HEK293 (cell line): ENCODE data around the gene BCORL1.

ENCODE experiments used
- CTCF ChIA-PET: fragments of 350-600 bp; formaldehyde crosslinking; extraction: SDS; loops from one replicate; lab custom pipeline; 2021; ENCODE audit warnings: antibody characterized with exemption; lab: Yijun Ruan, JAX
- POLR2A ChIA-PET: fragments of 300-600 bp; formaldehyde crosslinking; extraction: SDS; loops from one replicate; lab custom pipeline; 2020; ENCODE audit warnings: antibody characterized with exemption, inconsistent platforms; lab: Yijun Ruan, JAX
- H3K27ac ChIP-seq: fragments of 200-500 bp; sonication (Bioruptor generic); 2 replicates; pipeline ENCODE4 v1.5.1; 2014; ENCODE audit warnings: low read depth, low read length, control low read depth, inconsistent platforms; ENCODE audit errors: extremely low read depth
- H3K36me3 ChIP-seq, 2 experiments: fragments of 200-500 bp in 1 of 2; sonication (Bioruptor generic) in 1 of 2; 1 replicate in 1 of 2; 2 replicates in 1 of 2; pipeline ENCODE4 v1.5.1; 2014 to 2017; ENCODE audit warnings: inconsistent platforms in 2 of 2, low read length in 2 of 2; ENCODE audit not compliant: control insufficient read depth in 2 of 2, insufficient read depth in 1 of 2
- H3K4me1 ChIP-seq: fragments of 200-500 bp; sonication (Bioruptor generic); 2 replicates; pipeline ENCODE4 v1.5.1; 2014; ENCODE audit warnings: mild to moderate bottlenecking, low read length, inconsistent platforms; ENCODE audit not compliant: control insufficient read depth, insufficient read depth
- H3K4me3 ChIP-seq: 2 replicates; pipeline ENCODE4 v1.5.1; 2011; ENCODE audit warnings: low read depth, mild to moderate bottlenecking, control low read depth, low read length, moderate library complexity
- H3K9me3 ChIP-seq: fragments of 200-500 bp; sonication (Bioruptor generic); 2 replicates; pipeline ENCODE4 v1.5.1; 2014; ENCODE audit warnings: low read depth, low read length, inconsistent platforms; ENCODE audit not compliant: control insufficient read depth, insufficient read depth
- BCL11B ChIP-seq: fragments of 450-650 bp; formaldehyde crosslinking; IDR thresholded peaks from 2 replicates; pipeline ENCODE4 v1.5.1; 2016; ENCODE audit warnings: low read depth, missing biosample characterization, missing genetic modification characterization
- GFI1B ChIP-seq: fragments of 450-650 bp; formaldehyde crosslinking; IDR thresholded peaks from 2 replicates; pipeline ENCODE4 v1.5.1; 2016; ENCODE audit warnings: missing biosample characterization, missing genetic modification characterization
- GLIS2 ChIP-seq: fragments of 450-650 bp; formaldehyde crosslinking; IDR thresholded peaks from 2 replicates; pipeline ENCODE4 v1.5.1; 2016; ENCODE audit warnings: missing biosample characterization, missing genetic modification characterization
- INSM2 ChIP-seq: fragments of 450-650 bp; formaldehyde crosslinking; IDR thresholded peaks from 2 replicates; pipeline ENCODE4 v1.5.1; 2016; ENCODE audit warnings: missing biosample characterization, missing genetic modification characterization
- KLF7 ChIP-seq: fragments of 450-650 bp; formaldehyde crosslinking; IDR thresholded peaks from 2 replicates; pipeline ENCODE4 v1.5.1; 2016; ENCODE audit warnings: missing biosample characterization, missing genetic modification characterization, borderline replicate concordance
- REST ChIP-seq: fragments of 450-650 bp; formaldehyde crosslinking; IDR thresholded peaks from 2 replicates; pipeline ENCODE4 v1.5.1; 2016; ENCODE audit warnings: missing biosample characterization, missing genetic modification characterization
- SCRT1 ChIP-seq: fragments of 450-650 bp; formaldehyde crosslinking; IDR thresholded peaks from 2 replicates; pipeline ENCODE4 v1.5.1; 2016; ENCODE audit warnings: missing biosample characterization, missing genetic modification characterization, borderline replicate concordance
- WT1 ChIP-seq: fragments of 450-650 bp; formaldehyde crosslinking; IDR thresholded peaks from 2 replicates; pipeline ENCODE4 v1.5.1; 2016; ENCODE audit warnings: missing biosample characterization, missing genetic modification characterization
- ZBTB11 ChIP-seq: fragments of 450-650 bp; formaldehyde crosslinking; conservative IDR thresholded peaks from 2 replicates; pipeline ENCODE4 v1.5.1; 2016; ENCODE audit warnings: low read depth, missing biosample characterization, missing genetic modification characterization
- ZBTB17 ChIP-seq: fragments of 450-650 bp; formaldehyde crosslinking; IDR thresholded peaks from 2 replicates; pipeline ENCODE4 v1.5.1; 2016; ENCODE audit warnings: missing biosample characterization, missing genetic modification characterization
- ZBTB48 ChIP-seq: fragments of 450-650 bp; formaldehyde crosslinking; IDR thresholded peaks from 2 replicates; pipeline ENCODE4 v1.5.1; 2016; ENCODE audit warnings: missing biosample characterization, missing genetic modification characterization
- ZFHX2 ChIP-seq: fragments of 450-650 bp; formaldehyde crosslinking; conservative IDR thresholded peaks from 2 replicates; pipeline ENCODE4 v1.5.1; 2016; ENCODE audit warnings: missing biosample characterization, missing genetic modification characterization
- ZFP41 ChIP-seq: fragments of 450-650 bp; formaldehyde crosslinking; IDR thresholded peaks from 2 replicates; pipeline ENCODE4 v1.5.1; 2016; ENCODE audit warnings: missing biosample characterization, missing genetic modification characterization, borderline replicate concordance
- ZNF121 ChIP-seq: fragments of 450-650 bp; formaldehyde crosslinking; IDR thresholded peaks from 2 replicates; pipeline ENCODE4 v1.5.1; 2016; ENCODE audit warnings: missing biosample characterization, missing genetic modification characterization
- ZNF140 ChIP-seq: fragments of 450-650 bp; formaldehyde crosslinking; IDR thresholded peaks from 2 replicates; pipeline ENCODE4 v1.5.1; 2016; ENCODE audit warnings: missing biosample characterization, missing genetic modification characterization
- ZNF169 ChIP-seq: fragments of 450-650 bp; formaldehyde crosslinking; IDR thresholded peaks from 2 replicates; pipeline ENCODE4 v1.5.1; 2016; ENCODE audit warnings: missing biosample characterization, missing genetic modification characterization
- ZNF24 ChIP-seq: fragments of 450-650 bp; formaldehyde crosslinking; IDR thresholded peaks from 2 replicates; pipeline ENCODE4 v1.5.1; 2016; ENCODE audit warnings: missing biosample characterization, missing genetic modification characterization
- ZNF510 ChIP-seq: fragments of 450-650 bp; formaldehyde crosslinking; IDR thresholded peaks from 2 replicates; pipeline ENCODE4 v1.5.1; 2018; ENCODE audit warnings: mild to moderate bottlenecking, missing genetic modification characterization, missing biosample characterization; ENCODE audit not compliant: insufficient replicate concordance
- ZNF561 ChIP-seq: fragments of 450-650 bp; IDR thresholded peaks from 2 replicates; pipeline ENCODE4 v1.5.1; 2018; ENCODE audit warnings: missing biosample characterization, missing genetic modification characterization, borderline replicate concordance
- ZNF610 ChIP-seq: fragments of 450-650 bp; formaldehyde crosslinking; IDR thresholded peaks from 2 replicates; pipeline ENCODE4 v1.5.1; 2016; ENCODE audit warnings: missing biosample characterization, missing genetic modification characterization, borderline replicate concordance
- ZNF707 ChIP-seq: fragments of 450-650 bp; formaldehyde crosslinking; IDR thresholded peaks from 2 replicates; pipeline ENCODE4 v1.5.1; 2016; ENCODE audit warnings: missing biosample characterization, missing genetic modification characterization
- ZNF747 ChIP-seq: fragments of 450-650 bp; formaldehyde crosslinking; IDR thresholded peaks from 2 replicates; pipeline ENCODE4 v1.5.1; 2016; ENCODE audit warnings: missing biosample characterization, missing genetic modification characterization
- ZNF843 ChIP-seq: fragments of 450-650 bp; formaldehyde crosslinking; IDR thresholded peaks from 2 replicates; pipeline ENCODE4 v1.5.1; 2016; ENCODE audit warnings: missing biosample characterization, missing genetic modification characterization
- ZSCAN4 ChIP-seq: fragments of 450-650 bp; formaldehyde crosslinking; IDR thresholded peaks from 2 replicates; pipeline ENCODE4 v1.5.1; 2017; ENCODE audit warnings: missing biosample characterization, missing genetic modification characterization
- ZXDB ChIP-seq: fragments of 450-650 bp; formaldehyde crosslinking; IDR thresholded peaks from 2 replicates; pipeline ENCODE4 v1.5.1; 2016; ENCODE audit warnings: missing biosample characterization, missing genetic modification characterization
- TF ChIP-seq, protein P1 (sequence below): fragments of 450-650 bp; formaldehyde crosslinking; IDR thresholded peaks from 2 replicates; pipeline ENCODE4 v1.5.1; 2017; ENCODE audit warnings: missing biosample characterization, mild to moderate bottlenecking, missing genetic modification characterization, moderate library complexity

Gene BCORL1

DNA sequence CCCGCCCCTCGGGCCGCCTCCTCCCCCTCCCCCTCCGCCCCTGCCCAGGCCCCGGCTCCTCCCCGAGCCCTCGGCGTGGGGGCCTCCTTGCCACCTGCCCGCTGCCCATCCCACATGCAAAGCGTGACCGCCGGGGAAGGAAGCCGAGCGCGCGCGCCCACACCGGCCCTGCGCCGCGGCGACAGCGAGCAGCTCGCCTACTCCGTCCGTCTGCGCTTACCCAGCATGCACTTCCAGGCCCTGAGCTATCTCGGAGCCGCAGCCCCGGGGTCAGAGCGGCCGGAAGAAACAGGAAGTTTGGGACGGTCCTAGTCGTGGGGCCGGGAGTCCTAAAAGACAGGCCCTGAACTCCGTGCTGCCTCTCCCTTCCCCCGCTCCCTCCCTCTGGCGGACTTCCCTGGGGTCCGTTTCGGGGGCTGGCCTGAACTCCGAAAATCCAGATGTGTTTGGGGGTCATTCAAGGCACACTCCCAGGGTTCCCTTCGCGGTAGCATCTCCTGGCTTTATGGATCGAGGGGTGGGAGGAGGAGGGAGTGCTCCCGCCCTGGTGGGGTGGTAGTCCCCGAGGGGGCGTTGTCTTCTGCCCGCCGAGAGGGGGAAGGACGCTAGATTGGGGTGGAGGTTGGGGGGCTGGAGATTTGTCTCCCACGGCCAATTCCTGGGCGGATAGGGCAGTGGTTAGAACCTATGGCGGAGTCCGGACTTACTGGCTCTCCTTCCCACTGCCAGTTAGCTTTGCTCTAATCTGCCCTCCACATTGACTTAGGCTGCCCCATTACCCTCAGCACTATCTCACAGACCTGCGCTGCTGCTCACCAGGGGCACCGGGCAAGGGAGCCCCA, 25.0 kb upstream of the BCORL1 start (continued):
- peak; percentile 77; the same call in 1 of the 2 replicates for TF ChIP-seq ZXDB (tag by site-specific recombination)
- TF ChIP-seq KLF7 (tag by site-specific recombination) = 0 out of 2 replicates have a peak, but pooled peaks have one; percentile 25
- TF ChIP-seq ZNF140 (tag by site-specific recombination) = no peak
- TF ChIP-seq ZNF121 (tag by site-specific recombination) = peak; percentile 44; the same call in 1 of the 2 replicates
- TF ChIP-seq ZBTB11 = peak; percentile 37
- peak; percentile 88 for TF ChIP-seq GLIS2
- TF ChIP-seq, protein P1, sequence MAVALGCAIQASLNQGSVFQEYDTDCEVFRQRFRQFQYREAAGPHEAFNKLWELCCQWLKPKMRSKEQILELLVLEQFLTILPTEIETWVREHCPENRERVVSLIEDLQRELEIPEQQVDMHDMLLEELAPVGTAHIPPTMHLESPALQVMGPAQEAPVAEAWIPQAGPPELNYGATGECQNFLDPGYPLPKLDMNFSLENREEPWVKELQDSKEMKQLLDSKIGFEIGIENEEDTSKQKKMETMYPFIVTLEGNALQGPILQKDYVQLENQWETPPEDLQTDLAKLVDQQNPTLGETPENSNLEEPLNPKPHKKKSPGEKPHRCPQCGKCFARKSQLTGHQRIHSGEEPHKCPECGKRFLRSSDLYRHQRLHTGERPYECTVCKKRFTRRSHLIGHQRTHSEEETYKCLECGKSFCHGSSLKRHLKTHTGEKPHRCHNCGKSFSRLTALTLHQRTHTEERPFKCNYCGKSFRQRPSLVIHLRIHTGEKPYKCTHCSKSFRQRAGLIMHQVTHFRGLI (tag by site-specific recombination) = peak; percentile 32
- peak; percentile 78 for TF ChIP-seq ZBTB48
- 0 out of 2 replicates have a peak, but pooled peaks have one; percentile 24 for TF ChIP-seq ZNF561 (tag by site-specific recombination)
- TF ChIP-seq GFI1B (tag by site-specific recombination) = no peak
- TF ChIP-seq WT1 (tag by site-specific recombination) = peak; percentile 36; the same call in 1 of the 2 replicates
- TF ChIP-seq ZNF169 (tag by site-specific recombination) = no peak
- no peak for TF ChIP-seq ZSCAN4
- peak; percentile 45; the same call in 1 of the 2 replicates for TF ChIP-seq ZNF843 (tag by site-specific recombination)
- 0 out of 2 replicates have a peak, but pooled peaks have one; percentile 25 for TF ChIP-seq ZNF24 (tag by site-specific recombination)
- TF ChIP-seq ZFHX2 (tag by site-specific recombination) = peak; percentile 88
- TF ChIP-seq ZNF510 (tag by site-specific recombination) = no peak
- no peak for TF ChIP-seq ZNF707
- TF ChIP-seq BCL11B (tag by site-specific recombination) = no peak
- peak; percentile 24; the same call in 1 of the 2 replicates for TF ChIP-seq ZNF610 (tag by site-specific recombination)
- TF ChIP-seq, all 188 proteins: peak for 43

- no peak overlapping the region for H3K27ac ChIP-seq
- ChIA-PET POLR2A (no interaction called here), CTCF (no interaction called here)
- H3K4me3 ChIP-seq = no peak overlapping the region
- H3K36me3 ChIP-seq = no peaks in the 10 kb centered on the region
- no peaks in the 10 kb centered on the region for H3K9me3 ChIP-seq
- peaks cover 3% of the 10 kb centered on the region; the same call in 1 of the 2 replicates for H3K4me1 ChIP-seq
- no peak for TF ChIP-seq ZNF747 (tag by site-specific recombination)
- no peak for TF ChIP-seq ZBTB17 (tag by site-specific recombination)
- TF ChIP-seq REST (tag by site-specific recombination) = no peak
- TF ChIP-seq ZFP41 (tag by site-specific recombination) = no peak
- TF ChIP-seq SCRT1 (tag by site-specific recombination) = no peak
- TF ChIP-seq INSM2 (tag by site-specific recombination) = no peak
These were observed 24.4 kb upstream of the BCORL1 start for GRCh38 chrX:129958083-129958465.
